Esophagus squamous epithelium (tissue), 4 donors: ENCODE measurements around the gene FLNA.

Experiments
- CTCF ChIP-seq, 6 experiments: fragments of 450-650 bp in 4 of 6; fragments of 200-600 bp in 2 of 6; sonication (generic) in 2 of 6; IDR thresholded peaks; one replicate each; pipeline ENCODE4 v1.5.1; 2016 to 2019; ENCODE audit warnings: antibody characterized with exemption in 6 of 6, mild to moderate bottlenecking in 4 of 6, moderate library complexity in 4 of 6
- POLR2A ChIP-seq, 4 donors: fragments of 450-650 bp; IDR thresholded peaks; one replicate each; pipeline ENCODE4 v1.6.1; 2017; ENCODE audit warnings: antibody characterized with exemption in 4 of 4, mild to moderate bottlenecking in 4 of 4, moderate library complexity in 3 of 4

- TF ChIP-seq CTCF (IDR thresholded peaks at IDR 0.05) (no peak), POLR2A (IDR thresholded peaks at IDR 0.05) (no peak)
Observed at GRCh38 chrX:154417157-154417556, 42.7 kb upstream of the FLNA start.
